ENCODE results near the gene TMCC3.

GRCh38 chr12:94684416-94685142, 34.2 kb upstream of the TMCC3 start:
- TF ChIP-seq, protein P1, sequence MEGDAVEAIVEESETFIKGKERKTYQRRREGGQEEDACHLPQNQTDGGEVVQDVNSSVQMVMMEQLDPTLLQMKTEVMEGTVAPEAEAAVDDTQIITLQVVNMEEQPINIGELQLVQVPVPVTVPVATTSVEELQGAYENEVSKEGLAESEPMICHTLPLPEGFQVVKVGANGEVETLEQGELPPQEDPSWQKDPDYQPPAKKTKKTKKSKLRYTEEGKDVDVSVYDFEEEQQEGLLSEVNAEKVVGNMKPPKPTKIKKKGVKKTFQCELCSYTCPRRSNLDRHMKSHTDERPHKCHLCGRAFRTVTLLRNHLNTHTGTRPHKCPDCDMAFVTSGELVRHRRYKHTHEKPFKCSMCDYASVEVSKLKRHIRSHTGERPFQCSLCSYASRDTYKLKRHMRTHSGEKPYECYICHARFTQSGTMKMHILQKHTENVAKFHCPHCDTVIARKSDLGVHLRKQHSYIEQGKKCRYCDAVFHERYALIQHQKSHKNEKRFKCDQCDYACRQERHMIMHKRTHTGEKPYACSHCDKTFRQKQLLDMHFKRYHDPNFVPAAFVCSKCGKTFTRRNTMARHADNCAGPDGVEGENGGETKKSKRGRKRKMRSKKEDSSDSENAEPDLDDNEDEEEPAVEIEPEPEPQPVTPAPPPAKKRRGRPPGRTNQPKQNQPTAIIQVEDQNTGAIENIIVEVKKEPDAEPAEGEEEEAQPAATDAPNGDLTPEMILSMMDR (conservative IDR thresholded peaks at IDR 0.05) = no peak
- no peak for TF ChIP-seq EZH2 (IDR thresholded peaks at IDR 0.05; ENCODE audit: low read depth)
